NCI-H524 (cell line): ENCODE results near the gene FAM20C.
"Not testable (repeated sequence)": the region's sequence is repeated elsewhere in the genome, so short reads cannot be mapped to it uniquely, and the experiment has no call there.

Experiments used
- DNase-seq, 2 experiments: peaks; one replicate each; lab custom pipeline; 2025; lab: John Stamatoyannopoulos, UW

The FAM20C gene

DNA sequence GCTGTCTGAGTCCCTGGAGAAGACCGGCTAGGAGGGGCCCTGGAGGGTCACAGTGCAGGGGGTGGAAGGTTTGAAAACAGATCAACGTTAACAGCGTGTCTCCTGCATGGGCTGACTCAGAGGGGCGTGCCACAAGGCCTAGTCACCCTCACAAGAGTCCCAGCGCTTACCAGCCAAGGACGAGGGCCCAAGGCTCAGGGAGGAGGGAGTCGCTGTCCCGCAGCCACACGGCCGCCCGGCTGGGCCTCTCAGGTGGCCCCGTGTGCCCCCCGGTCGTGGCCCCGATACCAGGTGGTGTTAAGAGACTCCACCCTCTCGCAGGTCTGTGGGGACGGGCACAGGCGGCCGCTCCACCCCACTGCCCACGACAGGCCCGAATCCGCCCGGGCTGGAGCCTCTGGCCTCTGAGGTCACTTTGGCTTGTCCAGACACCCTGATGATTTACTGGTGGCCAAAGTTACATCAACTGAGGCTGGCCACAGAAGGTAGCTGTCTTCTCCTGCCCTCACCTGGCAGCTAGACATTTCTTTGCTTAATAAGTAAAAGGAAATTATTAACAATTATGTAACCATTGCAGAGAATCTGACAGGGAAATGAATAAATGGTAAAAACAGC is 34.0 kb downstream of the FAM20C start:
- DNase-seq, result no peak

DNA sequence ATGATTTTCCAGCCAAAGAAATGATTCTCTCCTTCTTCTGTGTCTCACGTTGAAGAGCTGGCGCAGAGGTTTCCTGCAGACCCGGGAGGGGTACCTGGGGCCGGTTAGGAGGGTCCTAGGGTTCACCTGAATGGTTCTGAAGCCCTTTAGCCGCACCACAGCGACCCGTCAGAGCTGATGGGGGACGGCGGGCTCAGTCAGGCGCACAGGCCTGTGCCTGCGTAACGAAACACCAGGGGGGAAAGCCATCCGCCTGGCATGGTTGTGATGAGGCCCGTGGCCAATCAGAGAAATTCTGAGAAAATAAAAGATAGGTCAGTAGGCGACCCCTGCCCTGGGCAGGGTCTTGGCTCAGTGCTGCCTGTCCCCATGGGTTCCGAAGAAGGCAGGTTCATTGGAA is 35.6 kb downstream of the FAM20C start:
- no peak for DNase-seq

DNA sequence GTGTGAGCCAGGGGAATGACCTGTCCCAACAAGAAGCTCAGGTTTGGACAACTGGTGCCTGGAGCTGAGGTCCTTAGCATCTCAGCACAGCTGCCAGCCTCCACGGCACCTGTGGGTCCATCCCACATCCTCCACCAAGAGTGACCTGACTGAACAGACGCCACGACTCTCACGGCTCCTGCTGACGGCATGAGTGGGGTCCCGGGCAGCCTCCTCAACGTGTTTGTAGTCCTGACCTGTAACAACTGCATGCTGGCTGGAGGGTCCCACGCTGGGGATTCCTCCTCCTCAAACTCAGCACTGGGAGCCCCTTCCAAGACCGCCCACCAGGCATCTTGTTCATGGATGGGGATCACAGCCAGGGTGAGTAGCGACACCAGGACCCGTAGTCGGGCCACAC is 36.2 kb downstream of the FAM20C start:
- no peak for DNase-seq

DNA sequence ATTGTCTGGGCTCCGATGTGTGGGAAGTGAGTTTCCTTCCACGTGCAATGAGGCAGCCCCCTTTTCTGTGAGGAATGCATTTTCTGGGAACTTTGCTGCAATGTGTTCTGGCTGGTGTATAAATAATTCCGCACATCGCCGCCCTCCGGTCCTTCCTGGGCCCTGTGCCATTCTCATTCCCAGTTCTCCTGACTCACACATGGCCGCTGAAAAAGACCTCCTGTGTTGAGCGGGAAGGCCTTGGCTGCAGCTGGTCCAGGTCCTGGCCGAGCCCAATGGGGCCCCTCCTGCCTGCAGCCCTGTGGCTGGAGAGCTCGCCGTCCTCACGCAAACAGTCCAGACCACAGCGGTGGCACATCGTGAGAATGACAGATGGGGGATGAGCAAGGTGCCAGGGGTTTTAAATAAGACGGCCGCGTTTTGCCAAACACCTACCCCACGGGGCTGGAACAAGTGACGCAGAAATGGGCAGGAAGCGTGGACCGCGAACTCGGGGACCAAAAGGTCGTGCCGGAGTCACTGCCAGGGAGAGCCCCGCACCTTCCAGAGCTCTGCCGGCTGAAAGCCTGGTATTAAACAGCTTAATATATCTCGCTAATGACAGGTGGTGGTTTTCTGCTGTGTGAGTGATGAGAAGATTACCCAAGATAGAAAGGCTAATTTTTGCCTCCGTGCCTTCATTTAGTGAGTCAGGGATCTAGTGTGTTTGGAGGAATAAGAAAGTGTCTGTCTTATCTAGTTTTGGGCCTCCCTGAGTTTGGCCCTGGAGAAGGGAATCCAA is 37.0 kb downstream of the FAM20C start:
- no peak for DNase-seq

DNA sequence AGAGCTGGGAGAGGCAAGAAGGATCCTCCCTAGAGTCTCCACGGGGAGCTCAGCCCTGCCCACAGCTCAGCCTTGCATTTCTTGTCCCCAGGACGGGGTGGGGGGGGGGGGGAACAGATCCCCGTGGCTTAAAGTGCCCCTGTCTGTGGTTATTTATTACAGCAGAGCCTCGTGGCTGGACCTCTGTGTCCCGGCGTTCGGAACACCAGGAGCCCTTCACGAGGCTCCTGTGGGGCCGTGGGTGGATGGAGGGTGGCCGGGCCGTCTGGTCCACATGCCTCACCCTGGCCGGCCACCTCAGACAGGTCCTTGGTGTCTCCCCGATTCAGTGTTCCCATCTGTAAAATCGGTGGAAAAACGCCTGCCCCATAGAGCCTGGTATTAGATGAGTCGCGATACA is 37.9 kb downstream of the FAM20C start:
- no peak for DNase-seq

DNA sequence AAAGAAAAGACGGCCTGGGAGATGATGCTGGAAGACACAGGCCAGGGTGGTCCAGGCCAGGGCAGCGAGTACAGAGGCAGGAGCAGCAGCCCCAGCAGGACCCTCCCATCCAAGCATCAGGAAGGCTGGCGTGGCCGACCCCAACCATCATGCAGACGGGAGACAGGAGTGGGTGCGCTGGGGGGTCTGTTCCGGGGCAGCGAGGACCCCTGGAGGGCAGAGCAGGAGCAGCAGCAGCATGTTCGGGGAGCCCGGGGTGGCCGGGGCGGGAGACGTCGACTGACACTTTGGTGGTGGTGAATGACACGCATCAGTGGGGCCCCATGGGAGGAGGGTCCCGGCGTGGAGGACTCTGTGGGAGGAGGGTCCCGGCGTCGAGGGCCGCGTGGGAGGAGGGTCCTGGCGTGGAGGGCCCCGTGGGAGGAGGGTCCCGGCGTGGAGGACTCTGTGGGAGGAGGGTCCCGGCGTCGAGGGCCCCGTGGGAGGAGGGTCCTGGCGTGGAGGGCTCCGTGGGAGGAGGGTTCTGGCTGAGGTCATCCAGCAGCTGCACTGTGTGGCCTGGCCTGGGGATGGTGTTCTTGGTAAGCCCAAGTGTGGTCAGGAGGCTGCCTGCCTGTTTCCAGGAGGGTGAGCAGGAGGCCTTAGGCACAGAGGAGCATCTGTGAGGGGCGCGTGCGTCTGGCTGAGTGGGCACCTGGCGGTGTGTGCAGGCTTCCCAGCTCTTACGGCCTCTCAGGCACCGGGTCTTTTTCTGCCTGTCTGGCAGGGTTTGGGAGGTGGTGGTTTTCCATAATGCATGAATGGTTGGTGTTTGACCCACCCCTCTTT is 38.9 kb downstream of the FAM20C start:
- DNase-seq, result no peak

DNA sequence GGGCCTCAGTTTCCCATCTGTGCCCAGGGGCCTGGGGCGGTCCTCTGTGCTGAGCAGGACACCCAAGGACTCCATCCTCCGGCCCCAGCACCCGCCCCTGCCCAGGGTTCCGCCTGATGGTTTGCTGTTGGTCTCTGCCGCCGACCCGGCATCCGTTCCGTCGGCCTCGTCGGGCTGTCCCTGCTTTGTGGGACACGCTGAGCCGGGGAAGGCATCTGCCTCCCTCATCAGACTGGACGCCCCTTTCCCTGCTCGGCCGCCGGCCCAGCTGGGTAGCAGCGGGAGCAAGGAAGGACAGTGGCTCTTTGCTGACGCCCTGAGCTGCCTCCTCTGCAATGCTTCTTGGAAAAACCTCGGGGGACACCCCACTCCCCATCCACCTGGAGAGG is 39.5 kb downstream of the FAM20C start:
- no peak for DNase-seq

DNA sequence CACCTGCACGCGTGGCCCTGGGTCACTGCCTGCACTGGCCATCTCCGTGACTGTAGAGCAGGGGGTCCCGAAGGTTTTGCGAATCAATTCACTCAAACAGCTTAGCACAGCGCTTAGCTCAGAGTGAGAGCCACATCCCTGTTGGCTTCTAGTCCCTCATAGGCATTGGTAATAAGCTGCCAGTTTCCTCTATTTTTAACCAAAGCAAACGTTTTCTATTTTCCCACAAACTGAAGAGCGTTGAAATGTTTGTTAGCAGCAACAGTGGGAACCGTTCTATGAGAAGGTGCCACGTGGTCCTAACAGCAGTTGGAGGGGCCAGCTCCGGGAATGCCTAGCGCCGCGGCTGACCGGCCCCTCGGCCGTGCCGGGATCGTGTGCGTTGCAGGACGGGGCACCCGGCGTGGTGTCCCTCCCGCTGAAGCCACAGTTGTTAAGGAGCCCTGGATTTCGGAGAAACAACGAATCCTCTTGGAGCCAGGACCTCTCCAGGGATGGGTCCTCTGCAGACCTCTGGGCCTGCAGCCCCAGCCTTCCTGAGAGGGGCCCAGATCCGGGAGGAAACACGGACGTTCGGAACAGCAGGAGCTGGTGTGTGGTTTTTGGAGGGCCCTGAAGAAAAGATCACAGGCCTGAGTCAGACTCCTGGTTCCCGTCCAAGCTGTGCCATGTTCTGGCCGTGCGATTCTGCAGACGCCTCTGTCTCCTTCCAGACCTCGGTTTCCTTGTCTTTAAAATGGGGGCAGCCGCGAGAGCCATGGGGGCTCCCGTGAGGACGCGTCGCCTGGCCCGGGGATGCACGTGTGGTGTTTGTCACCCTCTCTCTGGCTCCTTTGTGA is 40.3 kb downstream of the FAM20C start:
- no peak for DNase-seq

DNA sequence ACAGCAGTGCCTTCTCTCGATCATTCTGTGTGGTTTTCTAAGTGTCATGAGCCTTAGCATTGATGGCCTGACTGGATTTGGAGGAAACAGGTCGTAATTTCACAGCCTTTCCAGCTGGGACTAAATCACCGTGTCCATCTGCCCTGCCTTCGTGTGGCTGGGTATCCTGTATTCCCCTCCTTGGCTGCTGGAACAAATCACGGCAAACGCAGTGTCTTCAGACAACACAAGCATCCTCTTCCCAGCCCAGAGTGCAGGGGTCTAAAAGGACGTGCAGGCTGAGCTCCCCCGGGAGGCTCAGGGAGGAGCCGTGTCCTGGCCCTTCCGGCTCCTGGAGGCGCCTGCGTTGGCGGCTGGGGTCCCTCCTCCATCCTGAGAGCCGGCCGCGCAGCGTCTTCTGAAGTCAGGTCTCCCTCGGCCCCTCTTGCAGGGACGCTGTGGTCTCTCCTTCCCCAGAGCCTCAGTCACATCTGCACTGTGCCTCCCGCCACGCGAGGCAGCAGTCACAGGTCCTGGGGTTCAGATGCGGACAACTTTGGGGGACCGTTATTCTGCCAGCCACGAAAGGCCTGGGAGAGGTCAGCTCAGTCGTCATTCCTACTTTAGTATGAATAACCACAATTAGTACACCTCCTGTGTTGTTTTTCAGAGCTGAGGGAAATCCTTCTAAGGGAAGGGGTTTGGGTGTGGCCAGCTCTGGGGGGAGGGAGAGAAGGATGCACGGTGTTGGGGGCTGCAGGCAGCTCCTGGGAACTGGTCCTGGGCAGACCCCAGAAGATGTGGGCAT is 41.1 kb downstream of the FAM20C start:
- DNase-seq, result no peak

DNA sequence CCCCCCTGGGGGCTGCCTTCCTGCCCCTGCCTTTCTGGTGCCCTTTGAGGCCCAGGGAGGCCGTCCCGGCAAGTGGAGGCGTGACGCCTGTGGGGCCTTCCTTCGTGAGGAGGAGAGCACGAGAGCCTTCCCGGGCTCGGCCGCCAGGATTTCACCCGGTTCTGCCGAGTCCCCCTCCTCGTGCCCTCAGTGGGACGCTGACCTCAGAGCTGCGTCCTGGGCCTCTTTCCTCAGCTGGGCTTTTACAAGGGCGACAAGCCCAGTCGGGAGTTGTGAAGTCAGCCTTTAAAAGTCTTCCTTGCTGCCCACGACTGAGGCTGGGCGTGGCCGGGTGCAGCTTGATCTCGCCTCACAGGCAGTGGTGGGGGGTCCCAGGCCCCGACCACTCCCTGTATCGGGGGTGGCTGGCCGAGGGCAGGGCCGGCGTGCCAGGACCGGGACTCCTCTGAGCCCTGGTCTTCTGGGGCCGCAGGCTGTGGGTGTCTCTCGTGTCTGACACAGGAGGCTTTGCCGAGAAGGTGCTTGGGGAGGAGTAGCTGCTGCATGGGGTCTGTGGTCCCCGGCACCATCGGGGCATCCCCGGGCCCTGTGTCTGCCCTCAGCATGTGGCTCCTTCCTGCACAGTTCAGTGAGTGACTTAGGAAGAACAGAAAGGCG is 41.8 kb downstream of the FAM20C start:
- no peak for DNase-seq

DNA sequence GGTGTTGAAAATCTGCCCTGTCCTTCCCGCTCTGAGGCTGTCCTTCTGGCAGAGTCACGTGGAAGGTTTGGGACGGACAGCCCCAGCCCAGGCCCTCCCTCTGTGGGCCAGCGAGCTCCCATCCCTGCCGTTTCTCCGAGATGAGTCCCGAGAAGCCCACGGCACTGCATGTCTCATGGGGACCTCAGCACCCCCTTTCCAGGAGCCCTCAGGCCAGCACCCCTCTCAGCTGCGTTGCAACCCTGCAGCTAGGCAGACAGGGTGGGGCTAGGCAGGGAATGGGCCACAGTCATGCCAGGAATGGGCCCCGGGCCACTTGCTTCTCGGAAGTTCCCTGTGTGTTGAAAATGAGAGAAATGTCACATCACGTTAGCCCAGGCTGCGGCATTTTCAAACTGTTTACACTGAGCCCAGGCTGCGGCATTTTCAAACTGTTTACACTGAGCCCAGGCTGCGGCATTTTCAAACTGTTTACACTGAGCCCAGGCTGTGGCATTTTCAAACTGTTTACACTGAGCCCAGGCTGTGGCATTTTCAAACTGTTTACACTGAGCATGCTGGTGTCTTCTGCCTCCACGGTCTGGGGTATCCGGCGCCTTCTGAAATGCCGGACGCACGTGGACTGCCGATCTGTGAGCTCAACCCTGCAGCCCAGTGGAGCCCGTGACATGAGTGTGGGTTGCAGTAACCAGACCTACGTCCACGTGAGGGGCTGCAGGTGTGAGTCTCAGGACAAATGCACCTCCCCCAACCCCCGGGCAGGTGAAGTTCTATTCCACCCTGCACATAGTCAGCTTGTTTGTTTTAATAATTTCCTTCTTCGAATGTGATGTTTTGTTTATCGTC is 42.6 kb downstream of the FAM20C start:
- no peak for DNase-seq

DNA sequence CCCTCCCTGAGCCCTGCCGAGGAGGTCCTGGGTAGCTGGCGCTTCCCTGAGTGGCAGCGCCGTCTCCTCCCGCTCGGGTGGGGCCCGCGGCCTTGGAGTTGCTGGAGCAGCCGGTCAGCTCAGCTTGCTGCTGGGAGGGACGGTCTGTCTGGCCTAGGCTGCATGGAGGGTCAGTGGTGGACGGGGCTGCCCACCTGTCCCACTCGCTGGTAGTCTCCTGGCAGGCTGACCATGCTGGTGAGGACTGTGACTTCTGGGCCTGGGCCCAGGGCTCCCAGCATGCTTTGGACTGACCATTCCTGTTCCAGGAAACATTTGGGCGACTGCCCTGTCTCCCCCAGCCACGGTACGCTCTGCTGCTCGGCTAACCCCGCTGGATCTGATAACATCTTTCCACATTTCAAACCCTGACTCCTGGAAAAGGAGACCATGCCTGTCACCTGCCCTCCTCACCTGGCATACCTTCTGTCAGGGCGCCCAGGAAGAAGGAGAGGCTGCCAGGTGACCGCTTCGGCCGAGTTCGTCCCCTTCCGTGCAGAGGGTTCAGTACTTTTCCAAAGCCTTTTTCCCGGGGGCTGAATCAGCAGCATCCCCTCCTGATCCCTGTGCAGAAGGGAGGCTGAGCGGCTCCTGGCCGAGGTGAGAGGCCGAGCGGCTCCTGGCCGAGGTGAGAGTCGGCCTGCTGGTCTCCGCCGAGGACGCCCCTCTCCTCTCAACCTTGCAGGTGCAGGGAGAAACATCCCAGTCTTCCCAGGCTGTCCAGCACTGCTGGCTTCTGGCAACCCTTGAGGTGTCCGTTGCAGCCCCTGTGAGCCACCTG is 43.4 kb downstream of the FAM20C start:
- DNase-seq, result no peak

DNA sequence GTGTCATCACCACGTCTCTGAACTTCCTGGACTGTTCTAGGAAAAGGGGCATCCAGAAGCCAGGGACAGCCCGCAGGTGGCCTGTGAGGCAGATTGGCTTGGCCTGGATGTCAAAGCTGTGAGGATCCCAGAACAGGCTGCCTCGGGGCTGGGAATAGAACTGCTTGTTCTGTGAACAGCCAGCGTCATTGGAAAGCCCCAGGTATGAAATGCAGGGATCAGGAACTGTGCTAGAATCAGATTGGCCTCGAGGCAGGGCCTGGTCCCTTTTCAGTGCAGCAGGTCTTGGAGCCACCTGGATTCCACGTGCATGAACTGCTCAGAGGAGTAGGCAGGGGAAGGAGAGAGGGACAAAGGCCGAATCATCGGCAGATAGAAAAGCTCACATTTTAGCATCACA is 44.6 kb downstream of the FAM20C start:
- no peak for DNase-seq

DNA sequence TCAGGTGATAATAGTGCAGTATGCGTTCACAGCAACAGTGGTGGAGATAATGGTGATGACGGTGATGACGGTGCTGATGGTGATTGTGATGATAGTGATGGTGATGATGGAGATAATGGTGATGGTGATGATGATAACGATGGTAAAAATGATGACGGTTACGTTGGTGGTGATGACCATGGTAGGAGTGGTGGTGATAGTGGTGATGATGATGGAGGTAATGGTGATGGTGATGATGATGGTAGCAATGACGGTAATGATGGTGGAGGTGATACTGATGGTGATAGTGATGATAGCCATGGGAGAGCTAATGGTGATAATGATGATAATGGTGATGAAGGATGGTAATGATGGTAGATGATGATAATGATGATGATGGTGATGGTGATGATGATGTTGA is 45.0 kb downstream of the FAM20C start:
- no peak for DNase-seq

DNA sequence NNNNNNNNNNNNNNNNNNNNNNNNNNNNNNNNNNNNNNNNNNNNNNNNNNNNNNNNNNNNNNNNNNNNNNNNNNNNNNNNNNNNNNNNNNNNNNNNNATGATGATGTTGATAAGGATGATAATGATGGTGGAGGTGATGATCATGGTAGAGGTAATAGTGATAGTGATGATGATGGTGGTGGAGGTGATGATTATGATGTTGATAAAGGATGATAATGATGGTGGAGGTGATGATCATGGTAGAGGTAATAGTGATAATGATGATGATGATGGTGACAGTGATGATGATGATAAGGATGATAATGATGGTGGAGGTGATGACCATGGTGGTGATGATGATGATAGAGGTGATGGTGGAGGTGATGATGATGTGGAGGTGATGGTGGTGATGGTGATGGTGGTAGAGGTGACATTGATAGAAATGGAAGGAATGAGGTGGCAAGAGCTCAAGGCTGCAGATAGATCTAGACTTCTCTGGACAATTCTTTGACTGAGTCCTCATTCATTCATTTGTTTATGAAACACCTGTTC is 47.8 kb downstream of the FAM20C start:
- DNase-seq, result no peak

DNA sequence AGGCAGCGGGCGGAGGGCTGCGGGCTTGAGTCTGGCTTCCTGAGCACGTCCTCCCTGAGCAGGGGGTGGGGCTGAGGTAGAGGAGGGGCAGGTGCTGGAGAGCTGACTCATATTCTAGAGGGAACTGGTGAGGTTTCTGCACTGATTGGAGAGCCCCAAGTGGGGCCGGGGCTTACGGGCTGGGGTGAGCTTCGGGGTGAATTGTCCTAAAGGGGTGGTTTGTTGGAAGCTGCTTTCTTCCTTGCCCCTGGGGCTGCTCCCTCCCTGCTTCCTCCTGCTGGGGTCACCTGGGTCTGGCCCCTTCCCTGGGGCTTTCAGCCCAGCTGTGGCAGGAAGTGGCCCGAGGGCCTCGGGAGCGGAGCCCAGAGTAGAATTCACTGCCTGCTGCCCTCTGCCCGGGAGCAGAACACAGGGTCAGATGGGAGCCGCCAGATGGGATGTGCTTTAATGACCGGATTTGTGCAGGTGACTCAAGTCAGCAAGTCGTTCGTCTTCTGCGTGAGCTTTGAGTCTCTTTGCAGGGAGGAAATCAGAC is 48.6 kb downstream of the FAM20C start:
- no peak for DNase-seq

DNA sequence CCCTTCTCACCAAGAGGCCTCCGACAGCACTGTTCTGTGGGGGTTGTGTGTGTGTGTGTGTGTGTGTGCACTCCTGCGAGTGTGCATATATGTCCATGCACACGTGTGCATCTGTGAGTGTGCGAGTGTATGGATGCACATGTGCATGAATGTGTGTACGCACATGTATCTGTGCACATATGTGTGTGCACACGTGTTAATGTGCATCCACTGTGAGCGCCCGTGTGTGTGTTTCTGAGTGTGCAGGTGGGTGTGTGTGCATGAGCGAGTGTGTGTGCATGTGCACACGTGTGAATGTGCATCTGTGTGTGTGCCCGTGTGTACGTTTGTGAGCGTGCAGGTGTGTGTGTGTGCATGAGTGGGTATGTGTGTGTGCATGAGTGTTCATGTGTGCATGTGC is 49.1 kb downstream of the FAM20C start:
- no peak for DNase-seq

DNA sequence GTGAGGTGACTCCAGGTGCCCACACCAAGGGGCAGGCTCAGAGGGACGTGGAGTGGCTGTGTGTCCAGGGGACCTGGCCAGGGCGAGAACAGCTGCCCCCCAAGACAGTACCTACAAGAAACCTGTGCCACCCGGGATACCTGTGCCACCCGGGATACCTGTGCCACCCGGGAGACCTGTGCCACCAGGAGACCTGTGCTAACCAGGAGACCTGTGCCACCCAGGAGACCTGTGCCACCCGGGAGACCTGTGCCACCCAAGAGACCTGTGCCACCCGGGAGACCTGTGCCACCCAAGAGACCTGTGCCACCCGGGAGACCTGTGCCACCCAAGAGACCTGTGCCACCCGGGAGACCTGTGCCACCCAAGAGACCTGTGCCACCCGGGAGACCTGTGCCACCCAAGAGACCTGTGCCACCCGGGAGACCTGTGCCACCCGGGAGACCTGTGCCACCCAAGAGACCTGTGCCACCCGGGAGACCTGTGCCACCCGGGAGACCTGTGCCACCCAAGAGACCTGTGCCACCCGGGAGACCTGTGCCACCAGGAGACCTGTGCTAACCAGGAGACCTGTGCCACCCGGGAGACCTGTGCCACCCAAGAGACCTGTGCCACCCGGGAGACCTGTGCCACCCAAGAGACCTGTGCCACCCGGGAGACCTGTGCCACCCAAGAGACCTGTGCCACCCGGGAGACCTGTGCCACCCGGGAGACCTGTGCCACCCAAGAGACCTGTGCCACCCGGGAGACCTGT is 50.6 kb downstream of the FAM20C start:
- DNase-seq, result not testable (repeated sequence)
